ENCODE data around the gene LRIG2.
"Not testable (repeated sequence)": the region's sequence is repeated elsewhere in the genome, so short reads cannot be mapped to it uniquely, and the experiment has no call there.

Gene LRIG2

GRCh38 chr1:113055570-113055969 lies 17.4 kb upstream of the LRIG2 start:
- Histone ChIP-seq H3K4me3 (ENCODE audit: low read length, poor library complexity, severe bottlenecking) (no peak overlapping the region), H3K4me2 (ENCODE audit: low read depth, low read length, poor library complexity, severe bottlenecking) (no peak overlapping the region), H3K9ac (ENCODE audit: low read depth, low read length, poor library complexity, severe bottlenecking) (no peak overlapping the region), H2AFZ (ENCODE audit: low read length) (no peak overlapping the region), H3K79me2 (ENCODE audit: insufficient read depth, low read length) (no peaks in the 10 kb centered on the region), H3K27me3 (ENCODE audit: insufficient read depth, low read length, poor library complexity, severe bottlenecking) (no peaks in the 10 kb centered on the region), H3F3A (ENCODE audit: low read depth) (no peaks in the 10 kb centered on the region), H3K4me1 (ENCODE audit: insufficient read depth, low read length, poor library complexity, severe bottlenecking) (no peaks in the 10 kb centered on the region), H4K20me1 (ENCODE audit: insufficient read depth, low read length, poor library complexity, severe bottlenecking) (no peaks in the 10 kb centered on the region), H3K36me3 (ENCODE audit: insufficient read depth, low read length) (no peaks in the 10 kb centered on the region), H3K9me2 (replicated peaks; ENCODE audit: low read depth, low read length) (no peaks in the 10 kb centered on the region), H3K9me3 (ENCODE audit: insufficient read depth, low read depth, low read length) (no peaks in the 10 kb centered on the region)
- no peak for TF ChIP-seq EZH2phosphoT487 (IDR thresholded peaks at IDR 0.05; ENCODE audit: borderline replicate concordance)
- TF ChIP-seq, protein P1, sequence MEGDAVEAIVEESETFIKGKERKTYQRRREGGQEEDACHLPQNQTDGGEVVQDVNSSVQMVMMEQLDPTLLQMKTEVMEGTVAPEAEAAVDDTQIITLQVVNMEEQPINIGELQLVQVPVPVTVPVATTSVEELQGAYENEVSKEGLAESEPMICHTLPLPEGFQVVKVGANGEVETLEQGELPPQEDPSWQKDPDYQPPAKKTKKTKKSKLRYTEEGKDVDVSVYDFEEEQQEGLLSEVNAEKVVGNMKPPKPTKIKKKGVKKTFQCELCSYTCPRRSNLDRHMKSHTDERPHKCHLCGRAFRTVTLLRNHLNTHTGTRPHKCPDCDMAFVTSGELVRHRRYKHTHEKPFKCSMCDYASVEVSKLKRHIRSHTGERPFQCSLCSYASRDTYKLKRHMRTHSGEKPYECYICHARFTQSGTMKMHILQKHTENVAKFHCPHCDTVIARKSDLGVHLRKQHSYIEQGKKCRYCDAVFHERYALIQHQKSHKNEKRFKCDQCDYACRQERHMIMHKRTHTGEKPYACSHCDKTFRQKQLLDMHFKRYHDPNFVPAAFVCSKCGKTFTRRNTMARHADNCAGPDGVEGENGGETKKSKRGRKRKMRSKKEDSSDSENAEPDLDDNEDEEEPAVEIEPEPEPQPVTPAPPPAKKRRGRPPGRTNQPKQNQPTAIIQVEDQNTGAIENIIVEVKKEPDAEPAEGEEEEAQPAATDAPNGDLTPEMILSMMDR (conservative IDR thresholded peaks at IDR 0.05; ENCODE audit: low read length), result no peak

DNA sequence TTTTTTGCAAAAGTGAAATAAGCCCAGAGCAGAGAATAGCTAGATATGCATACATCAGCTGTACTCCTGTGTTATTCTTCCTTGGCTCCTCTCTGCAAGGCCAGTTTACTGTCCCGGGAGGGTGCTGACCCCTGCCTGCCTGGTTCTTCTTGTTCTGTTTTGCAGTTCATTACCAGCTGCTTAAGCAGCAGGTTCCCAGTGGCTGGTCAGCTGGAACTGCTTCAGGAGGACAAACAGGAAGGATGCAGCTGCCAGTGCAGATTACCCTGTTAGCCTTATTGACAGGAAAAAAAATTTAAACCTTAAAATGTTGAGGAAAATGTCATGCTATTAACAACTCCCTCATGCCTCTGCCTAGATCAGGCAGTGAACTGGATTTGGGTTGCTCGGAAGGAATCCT lies 16.0 kb upstream of the LRIG2 start:
- Histone ChIP-seq H3K9me2 (replicated peaks; ENCODE audit: low read depth, low read length) (no peaks in the 10 kb centered on the region), H3K4me1 (ENCODE audit: insufficient read depth, low read length, poor library complexity, severe bottlenecking) (no peaks in the 10 kb centered on the region), H3F3A (ENCODE audit: low read depth) (no peaks in the 10 kb centered on the region), H3K36me3 (ENCODE audit: insufficient read depth, low read length) (no peaks in the 10 kb centered on the region), H2AFZ (ENCODE audit: low read length) (no peak overlapping the region), H4K20me1 (ENCODE audit: insufficient read depth, low read length, poor library complexity, severe bottlenecking) (no peaks in the 10 kb centered on the region), H3K4me3 (ENCODE audit: low read length, poor library complexity, severe bottlenecking) (no peak overlapping the region), H3K79me2 (ENCODE audit: insufficient read depth, low read length) (no peaks in the 10 kb centered on the region), H3K27me3 (ENCODE audit: insufficient read depth, low read length, poor library complexity, severe bottlenecking) (no peaks in the 10 kb centered on the region), H3K4me2 (ENCODE audit: low read depth, low read length, poor library complexity, severe bottlenecking) (no peak overlapping the region), H3K9ac (ENCODE audit: low read depth, low read length, poor library complexity, severe bottlenecking) (no peak overlapping the region), H3K9me3 (ENCODE audit: insufficient read depth, low read depth, low read length) (no peaks in the 10 kb centered on the region)
- TF ChIP-seq, protein P1 (conservative IDR thresholded peaks at IDR 0.05; ENCODE audit: low read length), result no peak
- TF ChIP-seq EZH2phosphoT487 (IDR thresholded peaks at IDR 0.05; ENCODE audit: borderline replicate concordance), result no peak

- Histone ChIP-seq H2AFZ (ENCODE audit: low read length) (no peak overlapping the region), H3K36me3 (ENCODE audit: insufficient read depth, low read length) (no peaks in the 10 kb centered on the region), H3F3A (ENCODE audit: low read depth) (no peaks in the 10 kb centered on the region), H3K27me3 (ENCODE audit: insufficient read depth, low read length, poor library complexity, severe bottlenecking) (no peaks in the 10 kb centered on the region), H3K9ac (ENCODE audit: low read depth, low read length, poor library complexity, severe bottlenecking) (no peak overlapping the region), H3K4me2 (ENCODE audit: low read depth, low read length, poor library complexity, severe bottlenecking) (no peak overlapping the region), H3K79me2 (ENCODE audit: insufficient read depth, low read length) (no peaks in the 10 kb centered on the region), H3K4me1 (ENCODE audit: insufficient read depth, low read length, poor library complexity, severe bottlenecking) (no peaks in the 10 kb centered on the region), H4K20me1 (ENCODE audit: insufficient read depth, low read length, poor library complexity, severe bottlenecking) (no peaks in the 10 kb centered on the region), H3K9me3 (ENCODE audit: insufficient read depth, low read depth, low read length) (no peaks in the 10 kb centered on the region), H3K9me2 (replicated peaks; ENCODE audit: low read depth, low read length) (no peaks in the 10 kb centered on the region), H3K4me3 (ENCODE audit: low read length, poor library complexity, severe bottlenecking) (no peak overlapping the region)
- no peak for TF ChIP-seq EZH2phosphoT487 (IDR thresholded peaks at IDR 0.05; ENCODE audit: borderline replicate concordance)
- TF ChIP-seq, protein P1 (conservative IDR thresholded peaks at IDR 0.05; ENCODE audit: low read length), result no peak
These were observed 13.9 kb upstream of the LRIG2 start for GRCh38 chr1:113058941-113059706.

GRCh38 chr1:113063456-113063855 lies 9.5 kb upstream of the LRIG2 start:
- H3K4me1 ChIP-seq (ENCODE audit: insufficient read depth, low read length, poor library complexity, severe bottlenecking); H3K9me3 ChIP-seq (ENCODE audit: insufficient read depth, low read depth, low read length); H3K4me2 ChIP-seq (ENCODE audit: low read depth, low read length, poor library complexity, severe bottlenecking); H4K20me1 ChIP-seq (ENCODE audit: insufficient read depth, low read length, poor library complexity, severe bottlenecking); H3K9me2 ChIP-seq (replicated peaks; ENCODE audit: low read depth, low read length); H3K36me3 ChIP-seq (ENCODE audit: insufficient read depth, low read length); H3K79me2 ChIP-seq (ENCODE audit: insufficient read depth, low read length); H2AFZ ChIP-seq (ENCODE audit: low read length); H3K27me3 ChIP-seq (ENCODE audit: insufficient read depth, low read length, poor library complexity, severe bottlenecking); H3F3A ChIP-seq (ENCODE audit: low read depth); H3K9ac ChIP-seq (ENCODE audit: low read depth, low read length, poor library complexity, severe bottlenecking); H3K4me3 ChIP-seq (ENCODE audit: low read length, poor library complexity, severe bottlenecking): not testable (repeated sequence)

All from Loucy (cell line).